Upper lobe of left lung (tissue), 6 donors: ENCODE data around the gene ARID3A. TPM values are rescaled to one million over a fixed set of nuclear protein-coding genes. Genes with fewer than 3 reads are reported as not detected.

Experiments
- ATAC-seq, 2 donors: fragments of 200-7000 bp; cut with Tn5 transposase; one replicate each; pipeline ENCODE4 v1.9.1; 2022; ENCODE audit warnings: mild to moderate bottlenecking in 2 of 2, moderate library complexity in 2 of 2; ENCODE audit not compliant: low FRiP score in 2 of 2
- DNase-seq, 2 donors: peaks; one replicate each; pipeline ENCODE4 v3.0.0-alpha.2; 2019 to 2020
- H3K27ac ChIP-seq, 4 donors: fragments of 200-600 bp; sonication (generic); one replicate each; pipeline ENCODE4 v1.5.1; 2016 to 2019
- H3K27me3 ChIP-seq, 4 donors: fragments of 200-600 bp; sonication (generic); one replicate each; pipeline ENCODE4 v1.5.1; 2017 to 2019
- H3K36me3 ChIP-seq, 4 donors: fragments of 200-600 bp; sonication (generic); one replicate each; pipeline ENCODE4 v1.5.1; 2016 to 2019
- H3K4me1 ChIP-seq, 4 donors: fragments of 200-600 bp; sonication (generic); one replicate each; pipeline ENCODE4 v1.5.1; 2018 to 2019
- H3K4me3 ChIP-seq, 4 donors: fragments of 200-600 bp; sonication (generic); one replicate each; pipeline ENCODE4 v1.5.1; 2017 to 2019; ENCODE audit warnings: mild to moderate bottlenecking in 2 of 4, moderate library complexity in 1 of 4
- H3K9me3 ChIP-seq, 4 donors: fragments of 200-600 bp; sonication (generic); one replicate each; pipeline ENCODE4 v1.5.1; 2018 to 2019
- EP300 ChIP-seq, 4 donors: sonication (generic); formaldehyde crosslinking; IDR thresholded peaks; one replicate each; pipeline ENCODE4 v1.5.1; 2017; ENCODE audit warnings: antibody characterized with exemption in 4 of 4, control low read depth in 2 of 4
- POLR2A ChIP-seq, 4 donors: fragments of 450-650 bp; IDR thresholded peaks; one replicate each; pipeline ENCODE4 v1.5.1; 2016 to 2017; ENCODE audit warnings: antibody characterized with exemption in 4 of 4, mild to moderate bottlenecking in 2 of 4
- POLR2AphosphoS5 ChIP-seq, 2 donors: sonication (generic); formaldehyde crosslinking; IDR thresholded peaks; one replicate each; pipeline ENCODE4 v1.5.1; 2017; ENCODE audit warnings: antibody characterized with exemption in 2 of 2
- WGBS, 2 donors: methylation state at CpG; one replicate each; pipeline ENCODE4 v1.1.5; 2017 to 2018; 5-methylcytosine and 5-hydroxymethylcytosine counted together
- total RNA-seq, 6 donors: library from RNA; depleted of rRNA in 4 of 6; stranded (reverse); fragments of >200 nt in 4 of 6; gene quantifications; one replicate each; pipeline versions ENCODE4 v1.1.0 to v1.2.1, GENCODE V29; 2016 to 2021
- TF ChIP-seq, protein P1 (sequence below), 6 experiments: fragments of 450-650 bp in 4 of 6; fragments of 200-600 bp in 2 of 6; sonication (generic) in 2 of 6; IDR thresholded peaks; one replicate each; pipeline ENCODE4 v1.5.1; 2016 to 2019; ENCODE audit warnings: antibody characterized with exemption in 6 of 6
- donor health status: DM: no; HTN: no; CAD: no; lungs with moderate emphysema.
- donor health status: DM: no; HTN: yes; CAD: no; lungs with severe emphysema.

Gene ARID3A
- total RNA-seq, 6 donors from 2014 or later: 7.1 to 54.5 (median 19.2) TPM

DNA sequence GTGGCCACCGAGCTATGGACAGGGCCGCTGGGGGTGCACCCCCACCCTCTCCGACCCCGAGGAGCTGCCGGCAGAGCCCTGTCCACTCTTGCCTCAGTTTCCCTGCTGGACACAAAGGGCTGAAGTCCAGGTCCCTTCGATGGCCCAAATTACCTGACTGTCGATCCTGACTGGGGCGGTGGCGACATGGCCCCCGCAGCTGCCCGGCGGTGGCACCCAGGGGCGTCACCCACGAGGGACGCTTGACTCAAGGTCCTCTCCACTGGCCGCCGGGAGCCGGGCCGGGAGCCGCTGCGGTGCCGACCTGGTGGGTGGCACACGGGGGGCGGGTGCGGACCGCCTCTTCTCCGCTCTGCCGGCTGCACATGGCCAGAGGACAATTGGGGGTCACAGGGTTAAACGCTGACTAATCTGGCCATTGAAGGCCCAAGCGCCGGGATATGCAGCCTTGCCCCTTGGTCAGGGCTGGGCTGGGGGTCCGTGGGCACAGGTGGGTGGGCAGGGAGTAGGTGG is 16.4 kb downstream of the ARID3A start:
- H3K27me3 ChIP-seq: no peaks in the 10 kb centered on the region
- peaks cover 0 to 7% (median 0%) of the 10 kb centered on the region in 4 donors for H3K36me3 ChIP-seq
- DNase-seq (peak in 1 of 2 donors; percentile 81), ATAC-seq (no peak)
- no peak overlapping the region for H3K4me3 ChIP-seq
- TF ChIP-seq POLR2AphosphoS5 (IDR thresholded peaks at IDR 0.05) (no peak), EP300 (IDR thresholded peaks at IDR 0.05) (no peak)
- H3K27ac ChIP-seq: no peak overlapping the region
- no peaks in the 10 kb centered on the region for H3K9me3 ChIP-seq
- H3K4me1 ChIP-seq: peaks cover 26 to 38% (median 29%) of the 10 kb centered on the region in 4 donors
- 93% methylated on average over 23 of the region's 32 CpGs; no CpG with 5 or more reads in 1 of the 2 donors for WGBS, 2 donors

DNA sequence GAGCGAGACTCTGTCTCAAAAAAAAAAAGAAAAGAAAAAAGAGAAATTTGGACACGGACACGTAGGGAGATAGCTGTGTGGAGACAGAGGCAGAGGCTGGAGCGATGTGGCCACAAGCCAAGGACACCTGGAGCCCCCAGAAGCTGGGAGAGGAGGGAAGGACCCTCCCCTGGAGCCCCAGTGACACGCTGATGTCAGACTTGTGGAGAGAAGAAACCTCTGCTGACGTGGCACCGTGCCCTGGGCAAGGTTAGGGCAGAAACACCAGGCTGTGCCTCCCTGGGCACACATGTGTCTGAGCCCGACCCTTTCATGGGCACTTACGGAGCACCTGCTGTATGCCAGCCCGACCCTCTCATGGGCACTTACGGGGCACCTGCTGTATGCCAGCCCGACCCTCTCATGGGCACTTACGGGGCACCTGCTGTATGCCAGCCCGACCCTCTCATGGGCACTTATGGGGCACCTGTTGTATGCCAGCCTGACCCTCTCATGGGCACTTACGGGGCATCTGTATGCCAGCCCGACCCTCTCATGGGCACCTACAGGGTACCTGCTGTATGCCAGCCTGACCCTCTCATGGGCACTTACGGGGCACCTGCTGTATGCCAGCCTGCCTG is 17.8 kb downstream of the ARID3A start:
- TF ChIP-seq POLR2AphosphoS5 (IDR thresholded peaks at IDR 0.05) (no peak), POLR2A (IDR thresholded peaks at IDR 0.05) (no peak), EP300 (IDR thresholded peaks at IDR 0.05) (no peak)
- TF ChIP-seq, protein P1, sequence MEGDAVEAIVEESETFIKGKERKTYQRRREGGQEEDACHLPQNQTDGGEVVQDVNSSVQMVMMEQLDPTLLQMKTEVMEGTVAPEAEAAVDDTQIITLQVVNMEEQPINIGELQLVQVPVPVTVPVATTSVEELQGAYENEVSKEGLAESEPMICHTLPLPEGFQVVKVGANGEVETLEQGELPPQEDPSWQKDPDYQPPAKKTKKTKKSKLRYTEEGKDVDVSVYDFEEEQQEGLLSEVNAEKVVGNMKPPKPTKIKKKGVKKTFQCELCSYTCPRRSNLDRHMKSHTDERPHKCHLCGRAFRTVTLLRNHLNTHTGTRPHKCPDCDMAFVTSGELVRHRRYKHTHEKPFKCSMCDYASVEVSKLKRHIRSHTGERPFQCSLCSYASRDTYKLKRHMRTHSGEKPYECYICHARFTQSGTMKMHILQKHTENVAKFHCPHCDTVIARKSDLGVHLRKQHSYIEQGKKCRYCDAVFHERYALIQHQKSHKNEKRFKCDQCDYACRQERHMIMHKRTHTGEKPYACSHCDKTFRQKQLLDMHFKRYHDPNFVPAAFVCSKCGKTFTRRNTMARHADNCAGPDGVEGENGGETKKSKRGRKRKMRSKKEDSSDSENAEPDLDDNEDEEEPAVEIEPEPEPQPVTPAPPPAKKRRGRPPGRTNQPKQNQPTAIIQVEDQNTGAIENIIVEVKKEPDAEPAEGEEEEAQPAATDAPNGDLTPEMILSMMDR (IDR thresholded peaks at IDR 0.05): no peak
- no peak for DNase-seq
- Histone ChIP-seq H3K36me3 (peaks cover 0 to 11% (median 0%) of the 10 kb centered on the region in 4 donors), H3K9me3 (no peaks in the 10 kb centered on the region), H3K27ac (no peak overlapping the region), H3K4me1 (peaks cover 26 to 33% (median 32%) of the 10 kb centered on the region in 4 donors), H3K27me3 (no peaks in the 10 kb centered on the region), H3K4me3 (no peak overlapping the region)
- WGBS, 2 donors: 94 to 98% methylated on average over 6 to 17 of the region's 17 CpGs
- no peak for ATAC-seq

DNA sequence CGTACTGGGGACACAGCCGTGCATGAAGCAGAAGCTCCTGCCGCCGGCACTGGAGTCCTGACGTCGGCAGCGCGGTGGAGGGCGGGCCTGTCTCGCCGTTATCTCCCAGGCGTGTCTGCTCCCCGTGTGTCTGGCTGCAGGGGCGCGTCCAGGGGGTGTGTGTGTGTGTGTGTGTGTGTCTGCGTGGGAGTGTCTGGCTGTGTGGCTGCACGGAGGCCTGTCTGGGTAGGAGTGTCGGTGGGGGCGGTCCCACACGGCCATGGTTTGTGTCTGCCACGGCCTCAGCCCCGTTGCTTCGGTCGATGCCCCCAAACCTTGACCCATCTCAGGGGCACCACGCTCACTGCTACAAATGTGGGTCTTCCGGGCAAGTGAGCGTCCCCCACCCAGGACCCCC is 18.3 kb downstream of the ARID3A start:
- Histone ChIP-seq H3K27me3 (no peaks in the 10 kb centered on the region), H3K4me1 (peaks cover 26 to 32% (median 32%) of the 10 kb centered on the region in 4 donors), H3K9me3 (no peaks in the 10 kb centered on the region), H3K36me3 (peaks cover 0 to 11% (median 0%) of the 10 kb centered on the region in 4 donors), H3K4me3 (no peak overlapping the region), H3K27ac (no peak overlapping the region)
- DNase-seq (peak in 1 of 2 donors; percentile 87), ATAC-seq (peak in 1 of 2 donors; percentile 86)
- 91% methylated on average over 16 of the region's 27 CpGs; no CpG with 5 or more reads in 1 of the 2 donors for WGBS, 2 donors
- no peak for TF ChIP-seq POLR2AphosphoS5 (IDR thresholded peaks at IDR 0.05)
- no peak for TF ChIP-seq EP300 (IDR thresholded peaks at IDR 0.05)
- TF ChIP-seq POLR2A (IDR thresholded peaks at IDR 0.05): no peak
- TF ChIP-seq, protein P1 (IDR thresholded peaks at IDR 0.05): no peak

DNA sequence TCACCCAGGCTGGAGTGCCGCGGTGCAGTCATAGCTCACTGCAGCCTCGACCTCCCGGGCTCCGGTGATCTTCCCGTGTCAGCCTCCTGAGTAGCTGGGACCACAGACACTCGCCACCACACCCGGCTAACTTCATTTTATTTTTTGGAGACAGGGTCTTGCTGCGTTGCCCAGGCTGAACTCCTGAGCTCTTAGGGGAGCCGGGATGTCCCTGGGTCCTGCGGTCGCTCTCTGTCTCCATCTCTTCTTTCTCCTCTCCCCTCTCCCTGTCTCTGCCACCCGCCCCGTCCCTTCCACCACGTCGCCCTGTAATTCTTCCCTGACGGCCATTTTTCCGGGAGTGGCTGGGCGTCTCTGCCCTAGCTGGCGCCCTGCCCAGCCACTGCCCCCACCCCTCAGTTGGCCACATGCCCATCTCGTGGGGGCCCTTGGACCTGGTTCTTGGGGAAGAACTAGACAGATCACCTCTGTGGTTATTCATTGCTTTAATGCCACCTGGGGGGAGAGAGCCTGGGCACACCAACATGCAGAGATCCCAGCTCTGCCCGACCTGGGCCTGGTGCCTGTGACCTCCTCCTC is 18.9 kb downstream of the ARID3A start:
- H3K36me3 ChIP-seq: peaks cover 0 to 11% (median 0%) of the 10 kb centered on the region in 4 donors
- no peak for TF ChIP-seq POLR2A (IDR thresholded peaks at IDR 0.05)
- TF ChIP-seq, protein P1 (IDR thresholded peaks at IDR 0.05): no peak
- TF ChIP-seq POLR2AphosphoS5 (IDR thresholded peaks at IDR 0.05): no peak
- TF ChIP-seq EP300 (IDR thresholded peaks at IDR 0.05): no peak
- H3K4me3 ChIP-seq: no peak overlapping the region
- DNase-seq (peak in 1 of 2 donors; percentile 53), ATAC-seq (no peak)
- 70 to 85% methylated on average over 18 to 21 of the region's 22 CpGs for WGBS, 2 donors
- H3K4me1 ChIP-seq: peaks cover 22 to 29% (median 26%) of the 10 kb centered on the region in 4 donors
- no peaks in the 10 kb centered on the region for H3K27me3 ChIP-seq
- H3K9me3 ChIP-seq: no peaks in the 10 kb centered on the region
- no peak overlapping the region for H3K27ac ChIP-seq

DNA sequence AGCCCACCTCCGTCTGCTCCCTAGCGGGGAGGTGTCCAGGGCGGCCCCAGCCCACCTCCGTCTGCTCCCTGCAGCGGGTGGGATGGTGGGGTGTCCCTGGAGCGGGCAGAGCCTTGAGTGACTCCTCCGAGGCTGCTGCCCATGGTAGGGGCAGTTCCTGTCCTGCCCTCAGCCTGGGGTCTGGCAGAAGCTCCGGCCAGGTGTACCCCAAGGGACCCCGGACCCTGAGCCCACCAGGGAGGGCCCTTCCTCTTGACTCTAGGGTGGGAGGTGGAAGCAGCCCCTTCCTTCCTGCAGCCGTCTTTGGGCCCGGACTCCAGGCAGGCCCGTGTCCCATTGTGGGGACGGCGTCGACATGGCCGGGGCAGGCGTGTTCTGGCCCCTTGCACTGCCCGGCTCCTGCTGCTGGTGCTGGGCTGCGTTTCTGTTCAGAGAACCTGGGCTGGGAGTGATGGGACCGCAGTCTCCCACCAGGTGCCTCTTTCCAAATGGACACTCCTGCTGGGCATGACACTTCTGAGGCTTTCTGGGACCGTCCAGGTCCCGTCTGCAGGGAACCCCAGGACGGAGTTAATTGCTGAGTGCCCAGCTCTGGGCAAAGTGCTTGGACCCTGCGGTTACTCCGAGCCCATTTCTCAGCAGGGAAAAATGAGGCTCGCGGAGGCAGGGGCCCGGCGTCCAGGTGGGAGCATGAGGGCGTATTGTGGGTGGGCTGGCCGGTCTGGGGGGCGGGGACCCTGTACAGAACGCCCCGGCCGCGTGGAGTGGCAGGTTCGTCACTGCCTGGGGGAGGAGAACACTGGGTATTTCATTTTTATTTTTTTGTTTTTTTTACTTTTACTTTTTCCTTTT is 19.8 kb downstream of the ARID3A start:
- TF ChIP-seq POLR2A (IDR thresholded peaks at IDR 0.05) (no peak), POLR2AphosphoS5 (IDR thresholded peaks at IDR 0.05) (no peak)
- TF ChIP-seq, protein P1 (IDR thresholded peaks at IDR 0.05): no peak
- ATAC-seq: no peak
- Histone ChIP-seq H3K27ac (no peak overlapping the region), H3K9me3 (no peaks in the 10 kb centered on the region), H3K27me3 (no peaks in the 10 kb centered on the region), H3K4me1 (peaks cover 13 to 20% (median 17%) of the 10 kb centered on the region in 4 donors), H3K4me3 (no peak overlapping the region), H3K36me3 (peaks cover 0 to 11% (median 0%) of the 10 kb centered on the region in 4 donors)
- 92 to 97% methylated on average over 23 to 27 of the region's 37 CpGs for WGBS, 2 donors
- peak in 1 of 2 donors; percentile 73 for DNase-seq
